ENCODE data around the gene PPM1H.

PPM1H gene

GRCh38 chr12:62599854-62600437 is 335.0 kb downstream of the PPM1H start:
- H3K27me3 ChIP-seq (ENCODE audit: control insufficient read depth in 1 of 2, insufficient read depth in 2 of 2, low read length in 2 of 2), result no peaks in the 10 kb centered on the region
- no peak overlapping the region for H3K27ac ChIP-seq (ENCODE audit: low read depth, low read length)
- H3K36me3 ChIP-seq (ENCODE audit: insufficient read depth, low read length), result no peaks in the 10 kb centered on the region
- H3K4me1 ChIP-seq (ENCODE audit: insufficient read depth, low read length), result peaks cover 14% of the 10 kb centered on the region
- H3K9me3 ChIP-seq (ENCODE audit: low read length), result no peaks in the 10 kb centered on the region
- H3K9ac ChIP-seq (ENCODE audit: low read length), result no peak overlapping the region
- no peak overlapping the region for H3K4me3 ChIP-seq (ENCODE audit: low read depth in 1 of 2, low read length in 2 of 2)

- no peak overlapping the region for H3K9ac ChIP-seq (ENCODE audit: low read length)
Measured at GRCh38 chr12:62598846-62599245, 336.1 kb downstream of the PPM1H start.

GRCh38 chr12:62597253-62597652 is 337.7 kb downstream of the PPM1H start:
- no peaks in the 10 kb centered on the region for H3K27me3 ChIP-seq (ENCODE audit: control insufficient read depth in 1 of 2, insufficient read depth in 2 of 2, low read length in 2 of 2)
- H3K4me1 ChIP-seq (ENCODE audit: insufficient read depth, low read length), result peaks cover 5% of the 10 kb centered on the region
- H3K9ac ChIP-seq (ENCODE audit: low read length), result no peak overlapping the region
- no peaks in the 10 kb centered on the region for H3K9me3 ChIP-seq (ENCODE audit: low read length)
- H3K36me3 ChIP-seq (ENCODE audit: insufficient read depth, low read length), result peaks cover 6% of the 10 kb centered on the region
- H3K27ac ChIP-seq (ENCODE audit: low read depth, low read length), result no peak overlapping the region
- H3K4me3 ChIP-seq (ENCODE audit: low read depth in 1 of 2, low read length in 2 of 2), result no peak overlapping the region

More at GRCh38 chr12:62598846-62599245, 336.1 kb downstream of the PPM1H start:
- Histone ChIP-seq H3K27me3 (ENCODE audit: control insufficient read depth in 1 of 2, insufficient read depth in 2 of 2, low read length in 2 of 2) (no peaks in the 10 kb centered on the region), H3K27ac (ENCODE audit: low read depth, low read length) (no peak overlapping the region), H3K4me1 (ENCODE audit: insufficient read depth, low read length) (peaks cover 5% of the 10 kb centered on the region), H3K4me3 (ENCODE audit: low read depth in 1 of 2, low read length in 2 of 2) (no peak overlapping the region), H3K36me3 (ENCODE audit: insufficient read depth, low read length) (no peaks in the 10 kb centered on the region), H3K9me3 (ENCODE audit: low read length) (no peaks in the 10 kb centered on the region)

All from muscle layer of colon (tissue), 2 donors.